ENCODE data around the gene RGS11. TPM values are rescaled to one million over a fixed set of nuclear protein-coding genes. Genes with fewer than 3 reads are reported as not detected.
"Not testable (repeated sequence)": the region's sequence is repeated elsewhere in the genome, so short reads cannot be mapped to it uniquely, and the experiment has no call there.

The RGS11 gene
- total and polyA plus RNA-seq, 9 of the 15 experiments (the other 6 are each of a cell fraction or from before 2014, with no cell fraction given) = not detected

DNA sequence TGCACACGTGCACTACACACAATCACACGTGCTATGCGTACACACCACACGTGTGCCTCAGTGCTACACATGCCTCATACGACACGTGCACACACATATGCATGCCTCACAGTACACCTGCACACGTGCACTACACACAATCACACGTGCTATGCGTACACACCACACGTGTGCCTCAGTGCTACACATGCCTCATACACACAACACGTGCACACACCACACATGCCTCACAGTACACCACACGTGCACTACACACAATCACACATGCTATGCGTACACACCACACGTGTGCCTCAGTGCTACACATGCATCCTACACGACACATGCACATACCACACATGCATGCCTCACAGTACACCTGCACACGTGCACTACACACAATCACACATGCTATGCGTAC, 8.2 kb downstream of the RGS11 start:
- H3K9me1 ChIP-seq (ENCODE audit: control insufficient read depth, insufficient read depth, low read length); DNase-seq (ENCODE audit: extremely low read depth in 1 of 4, low spot score in 3 of 4); H2AFZ ChIP-seq (ENCODE audit: low read depth, low read length); H3K36me3 ChIP-seq (ENCODE audit: control insufficient read depth, insufficient read depth, low read length); BruUV-seq (replicated peaks); H3K27ac ChIP-seq (ENCODE audit: extremely low read depth, low read depth, low read length); in situ Hi-C loops (cut with MboI); H3K9me3 ChIP-seq (replicated peaks; ENCODE audit: control insufficient read depth, insufficient read depth, low read depth, low read length); H3K27me3 ChIP-seq (ENCODE audit: control insufficient read depth in 2 of 2, insufficient read depth in 2 of 2, low read length in 2 of 2); intact Hi-C loops (cut with micrococcal nuclease); H3K4me3 ChIP-seq; ATAC-seq; H3K79me2 ChIP-seq (ENCODE audit: control insufficient read depth, insufficient read depth, low read length); H3K9ac ChIP-seq (ENCODE audit: insufficient read depth in 1 of 2, low read depth in 2 of 2, low read length in 2 of 2); H4K20me1 ChIP-seq (replicated peaks; ENCODE audit: control insufficient read depth, insufficient read depth, low read length); H3K4me2 ChIP-seq (ENCODE audit: insufficient read depth, low read length); CTCF ChIA-PET (ENCODE audit: low intra/inter-chr PET ratio): not testable (repeated sequence)
- H3K4me1 ChIP-seq (replicated peaks in 1 of 2; ENCODE audit: control insufficient read depth in 2 of 2, insufficient read depth in 2 of 2, low read length in 2 of 2) = peaks cover 0 to 65% of the 10 kb centered on the region in 2 experiments; a peak in 2 of 5 replicates
- POLR2A ChIA-PET = interaction anchor here (1.1 kb wide), 1 partner anchor 9 kb away, joined by 5 read pairs; no protein-coding TSS in a partner anchor
- TF ChIP-seq CBFB (CRISPR knock-in tag; IDR thresholded peaks at IDR 0.05) = 0 out of 2 replicates have a peak, but pooled peaks have one; percentile 40
- TF ChIP-seq, protein P1, sequence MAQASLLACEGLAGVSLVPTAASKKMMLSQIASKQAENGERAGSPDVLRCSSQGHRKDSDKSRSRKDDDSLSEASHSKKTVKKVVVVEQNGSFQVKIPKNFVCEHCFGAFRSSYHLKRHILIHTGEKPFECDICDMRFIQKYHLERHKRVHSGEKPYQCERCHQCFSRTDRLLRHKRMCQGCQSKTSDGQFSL (CRISPR knock-in tag; IDR thresholded peaks at IDR 0.05) = 0 out of 2 replicates have a peak, but pooled peaks have one; percentile 38
- TF ChIP-seq, protein P1 (tag; IDR thresholded peaks at IDR 0.05) = not testable (repeated sequence)
- TF ChIP-seq, protein P2, sequence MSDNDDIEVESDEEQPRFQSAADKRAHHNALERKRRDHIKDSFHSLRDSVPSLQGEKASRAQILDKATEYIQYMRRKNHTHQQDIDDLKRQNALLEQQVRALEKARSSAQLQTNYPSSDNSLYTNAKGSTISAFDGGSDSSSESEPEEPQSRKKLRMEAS (CRISPR knock-in tag; IDR thresholded peaks at IDR 0.05) = peak; percentile 62; the same call in 1 of the 2 replicates
- peak; percentile 84 for FAIRE-seq
- 67% methylated on average over 17 of the region's 17 CpGs for WGBS (ENCODE audit: insufficient coverage, low coverage, missing lambda C conversion rate)
